Brain microvascular endothelial cell (primary cell): Measurements from ENCODE around the gene RAD54L.
A peak's percentile ranks its signal among the peaks of the same experiment; 100 is the strongest.
"Not testable (repeated sequence)": the region's sequence is repeated elsewhere in the genome, so short reads cannot be mapped to it uniquely, and the experiment has no call there.

Experiments used
- DNase-seq: peaks from one replicate; pipeline ENCODE4 v3.0.0-alpha.2; 2020
- H3K27ac ChIP-seq: fragments of 250-450 bp; sonication (Bioruptor Pico); 2 replicates; pipeline ENCODE4 v1.5.1; 2020; ENCODE audit warnings: mild to moderate bottlenecking, moderate library complexity
- H3K27me3 ChIP-seq: fragments of 250-450 bp; sonication (Bioruptor Pico); replicated peaks from 2 replicates; pipeline ENCODE4 v1.5.1; 2020; ENCODE audit warnings: mild to moderate bottlenecking
- H3K36me3 ChIP-seq: fragments of 250-450 bp; sonication (Bioruptor Pico); replicated peaks from 2 replicates; pipeline ENCODE4 v1.5.1; 2020; ENCODE audit warnings: mild to moderate bottlenecking
- H3K4me3 ChIP-seq: 2 replicates; pipeline ENCODE4 v1.5.1; 2011; ENCODE audit warnings: low read depth, mild to moderate bottlenecking, control low read depth, low read length, moderate library complexity
- in situ Hi-C: cut with HindIII; loops from 2 replicates; pipeline ENCODE4 v1.10.0; 2017; ENCODE audit warnings: low sequenced_read_pairs, low pct_ligation_motif_present
- TF ChIP-seq, protein P1 (sequence below): IDR thresholded peaks from 2 replicates; pipeline ENCODE4 v1.5.1; 2011; ENCODE audit warnings: low read depth, mild to moderate bottlenecking, moderate library complexity, low read length, control low read depth, inconsistent platforms; ENCODE audit errors: missing control alignments

Gene RAD54L

GRCh38 chr1:46218443-46218842 is 29.1 kb upstream of the RAD54L start:
- Histone ChIP-seq H3K27ac (no peak overlapping the region), H3K27me3 (no peaks in the 10 kb centered on the region), H3K4me3 (no peak overlapping the region), H3K36me3 (no peaks in the 10 kb centered on the region)
- TF ChIP-seq, protein P1, sequence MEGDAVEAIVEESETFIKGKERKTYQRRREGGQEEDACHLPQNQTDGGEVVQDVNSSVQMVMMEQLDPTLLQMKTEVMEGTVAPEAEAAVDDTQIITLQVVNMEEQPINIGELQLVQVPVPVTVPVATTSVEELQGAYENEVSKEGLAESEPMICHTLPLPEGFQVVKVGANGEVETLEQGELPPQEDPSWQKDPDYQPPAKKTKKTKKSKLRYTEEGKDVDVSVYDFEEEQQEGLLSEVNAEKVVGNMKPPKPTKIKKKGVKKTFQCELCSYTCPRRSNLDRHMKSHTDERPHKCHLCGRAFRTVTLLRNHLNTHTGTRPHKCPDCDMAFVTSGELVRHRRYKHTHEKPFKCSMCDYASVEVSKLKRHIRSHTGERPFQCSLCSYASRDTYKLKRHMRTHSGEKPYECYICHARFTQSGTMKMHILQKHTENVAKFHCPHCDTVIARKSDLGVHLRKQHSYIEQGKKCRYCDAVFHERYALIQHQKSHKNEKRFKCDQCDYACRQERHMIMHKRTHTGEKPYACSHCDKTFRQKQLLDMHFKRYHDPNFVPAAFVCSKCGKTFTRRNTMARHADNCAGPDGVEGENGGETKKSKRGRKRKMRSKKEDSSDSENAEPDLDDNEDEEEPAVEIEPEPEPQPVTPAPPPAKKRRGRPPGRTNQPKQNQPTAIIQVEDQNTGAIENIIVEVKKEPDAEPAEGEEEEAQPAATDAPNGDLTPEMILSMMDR: no peak
- no peak for DNase-seq
- in situ Hi-C loops: no loop called here

DNA sequence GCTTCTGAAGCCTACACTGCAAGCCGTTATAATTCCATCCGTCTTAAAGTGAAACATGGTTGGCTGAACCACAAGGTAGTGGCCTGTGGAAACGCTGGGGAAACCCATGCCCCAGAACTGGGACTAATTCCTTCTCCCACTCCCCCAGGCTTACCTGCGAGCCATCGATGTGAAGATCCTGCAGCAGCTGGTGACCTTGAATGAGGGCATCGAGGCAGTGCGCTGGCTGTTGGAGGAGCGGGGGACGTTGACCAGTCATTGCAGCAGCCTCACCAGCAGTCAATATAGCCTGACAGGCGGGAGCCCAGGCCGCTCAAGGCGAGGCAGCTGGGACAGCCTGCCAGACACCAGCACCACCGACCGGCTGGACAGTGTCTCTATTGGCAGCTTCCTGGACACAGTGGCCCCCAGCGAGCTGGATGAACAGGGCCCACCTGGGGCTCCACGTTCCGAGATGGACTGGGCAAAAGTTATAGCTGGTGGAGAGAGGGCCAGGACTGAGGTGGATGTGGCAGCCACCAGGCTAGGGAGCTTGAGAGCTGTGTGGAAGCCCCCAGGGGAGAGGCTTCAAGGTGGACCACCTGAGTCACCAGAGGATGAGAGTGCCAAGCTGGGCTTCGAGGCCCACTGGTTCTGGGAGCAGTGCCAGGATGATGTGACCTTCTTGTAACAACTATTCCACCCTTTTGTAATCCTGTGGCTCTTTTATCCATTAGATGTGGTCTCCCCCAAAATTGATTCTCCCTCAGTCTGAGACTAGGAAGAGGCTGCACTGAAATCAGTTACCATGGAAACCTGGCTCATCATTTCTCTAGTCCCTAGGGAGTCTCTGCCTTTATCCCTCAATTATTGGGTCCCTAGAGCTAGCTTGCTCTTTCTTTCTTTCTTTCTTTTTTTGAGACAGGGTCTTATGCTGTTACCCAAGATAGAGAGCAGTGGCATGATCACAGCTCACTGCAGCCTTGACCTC is 27.7 kb upstream of the RAD54L start:
- Histone ChIP-seq H3K27ac (no peak overlapping the region), H3K4me3 (no peak overlapping the region), H3K27me3 (no peaks in the 10 kb centered on the region), H3K36me3 (no peaks in the 10 kb centered on the region)
- no peak for DNase-seq
- TF ChIP-seq, protein P1: no peak
- in situ Hi-C loops: no loop called here

GRCh38 chr1:46220808-46221207 is 26.8 kb upstream of the RAD54L start:
- TF ChIP-seq, protein P1: no peak
- no peak overlapping the region for H3K4me3 ChIP-seq
- no peak overlapping the region for H3K27ac ChIP-seq
- no peaks in the 10 kb centered on the region for H3K36me3 ChIP-seq
- in situ Hi-C loops: no loop called here
- DNase-seq: no peak
- no peaks in the 10 kb centered on the region for H3K27me3 ChIP-seq

GRCh38 chr1:46221749-46222148 is 25.8 kb upstream of the RAD54L start:
- Histone ChIP-seq H3K27me3 (no peaks in the 10 kb centered on the region), H3K27ac (no peak overlapping the region), H3K36me3 (no peaks in the 10 kb centered on the region), H3K4me3 (no peak overlapping the region)
- in situ Hi-C loops: no loop called here
- no peak for DNase-seq
- TF ChIP-seq, protein P1: no peak

- H3K27me3 ChIP-seq, in situ Hi-C loops, DNase-seq, H3K36me3 ChIP-seq, H3K27ac ChIP-seq, H3K4me3 ChIP-seq: not testable (repeated sequence)
These were observed 24.5 kb upstream of the RAD54L start for GRCh38 chr1:46223055-46223454.

DNA sequence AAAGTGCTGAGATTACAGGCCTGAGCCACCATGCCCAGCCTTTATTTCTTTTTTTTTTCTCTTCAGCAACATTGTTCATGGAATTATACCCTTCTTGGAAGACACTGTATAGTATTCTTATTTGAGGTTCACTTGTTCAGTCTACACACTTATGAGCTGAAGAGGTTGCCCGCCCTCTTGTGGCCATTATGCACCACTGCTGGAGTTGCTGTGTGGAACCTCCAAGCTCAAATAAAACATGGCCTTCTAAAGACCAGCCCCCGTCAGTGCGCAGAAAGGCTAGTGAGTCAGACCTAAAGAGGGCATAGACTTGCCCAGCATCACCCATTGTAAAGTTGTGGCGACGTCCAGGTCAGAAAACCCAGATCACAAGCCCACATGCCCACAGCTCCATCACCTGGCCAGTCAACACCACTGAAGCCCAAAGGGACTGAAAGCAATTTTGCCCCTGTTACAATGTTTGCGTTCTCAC is 24.1 kb upstream of the RAD54L start:
- H3K4me3 ChIP-seq: no peak overlapping the region

More for the DNA sequence above, 24.1 kb upstream of the RAD54L start:
- H3K36me3 ChIP-seq: no peaks in the 10 kb centered on the region
- DNase-seq: peak; percentile 80
- TF ChIP-seq, protein P1: peak; percentile 94
- in situ Hi-C loops: no loop called here
- H3K27me3 ChIP-seq: no peaks in the 10 kb centered on the region
- H3K27ac ChIP-seq: no peak overlapping the region
